HG02981 (cell line): ENCODE measurements around the gene EVA1C.
"Not testable (repeated sequence)": the region's sequence is repeated elsewhere in the genome, so short reads cannot be mapped to it uniquely, and the experiment has no call there.

Experiments
- ATAC-seq: cut with Tn5 transposase; IDR thresholded peaks from one replicate; pipeline ENCODE4 v1.9.1; 2021; ENCODE audit warnings: mild to moderate bottlenecking, moderate library complexity; ENCODE audit not compliant: unreplicated experiment

EVA1C gene

GRCh38 chr21:32549886-32550285 is 137.4 kb downstream of the EVA1C start:
- no peak for ATAC-seq

- no peak for ATAC-seq
Measured at GRCh38 chr21:32554832-32555638, 142.5 kb downstream of the EVA1C start.

- ATAC-seq, result no peak
Measured at GRCh38 chr21:32558106-32558505, 145.6 kb downstream of the EVA1C start.

GRCh38 chr21:32559006-32559610 is 146.6 kb downstream of the EVA1C start:
- ATAC-seq, result no peak

- no peak for ATAC-seq
Measured at GRCh38 chr21:32560896-32561295, 148.4 kb downstream of the EVA1C start.

GRCh38 chr21:32561476-32561875 is 149.0 kb downstream of the EVA1C start:
- not testable (repeated sequence) for ATAC-seq

- no peak for ATAC-seq
Measured at GRCh38 chr21:32562426-32562825, 149.9 kb downstream of the EVA1C start.

GRCh38 chr21:32562915-32563314 is 150.4 kb downstream of the EVA1C start:
- ATAC-seq, result no peak
